Skeletal muscle tissue (tissue), 4 donors: ENCODE measurements around the gene MATK. TPM values are rescaled to one million over a fixed set of nuclear protein-coding genes. Genes with fewer than 3 reads are reported as not detected.

Experiments used
- H3K27ac ChIP-seq: one replicate; pipeline ENCODE4 v1.7.0; 2013; ENCODE audit warnings: mild to moderate bottlenecking, low read depth, low read length, inconsistent platforms
- H3K27me3 ChIP-seq, 3 donors: one replicate each; pipeline ENCODE4 v1.7.0; 2013; ENCODE audit warnings: low read length in 3 of 3; ENCODE audit not compliant: control insufficient read depth in 3 of 3, insufficient read depth in 3 of 3
- H3K36me3 ChIP-seq, 3 donors: one replicate each; pipeline ENCODE4 v1.7.0; 2013; ENCODE audit warnings: low read length in 3 of 3; ENCODE audit not compliant: control insufficient read depth in 3 of 3, insufficient read depth in 3 of 3
- H3K4me1 ChIP-seq, 3 donors: one replicate each; pipeline ENCODE4 v1.7.0; 2013; ENCODE audit warnings: low read length in 3 of 3, mild to moderate bottlenecking in 3 of 3; ENCODE audit not compliant: control insufficient read depth in 3 of 3, insufficient read depth in 3 of 3
- H3K4me3 ChIP-seq, 3 donors: one replicate each; pipeline ENCODE4 v1.7.0; 2013; ENCODE audit warnings: low read length in 3 of 3
- H3K9ac ChIP-seq, 3 donors: one replicate each; pipeline ENCODE4 v1.7.0; 2013; ENCODE audit warnings: low read length in 3 of 3, mild to moderate bottlenecking in 3 of 3, moderate library complexity in 2 of 3, low read depth in 1 of 3
- H3K9me3 ChIP-seq, 3 donors: one replicate each; pipeline ENCODE4 v1.7.0; 2013; ENCODE audit warnings: low read length in 3 of 3; ENCODE audit not compliant: control insufficient read depth in 3 of 3
- total RNA-seq: library from RNA; depleted of rRNA; stranded (reverse); fragments of >200 nt; gene quantifications from one replicate; pipeline ENCODE4 v1.2.3, GENCODE V29; 2014
- donor health status: Osteomylitis.

The MATK gene
- total RNA-seq, 1 donor from 2014 or later, result 0.52 TPM

GRCh38 chr19:3792114-3792513, 5.9 kb upstream of the MATK start:
- Histone ChIP-seq H3K4me3 (no peak overlapping the region), H3K4me1 (no peaks in the 10 kb centered on the region), H3K9me3 (peaks cover 3 to 5% (median 3%) of the 10 kb centered on the region in 3 donors), H3K27me3 (peaks cover 8 to 12% (median 8%) of the 10 kb centered on the region in 3 donors), H3K36me3 (no peaks in the 10 kb centered on the region), H3K27ac (no peak overlapping the region), H3K9ac (no peak overlapping the region)

GRCh38 chr19:3790941-3791340, 4.8 kb upstream of the MATK start:
- H3K4me3 ChIP-seq, result no peak overlapping the region
- H3K27ac ChIP-seq, result no peak overlapping the region
- H3K27me3 ChIP-seq, result peaks cover 8 to 12% (median 8%) of the 10 kb centered on the region in 3 donors
- no peaks in the 10 kb centered on the region for H3K9me3 ChIP-seq
- no peaks in the 10 kb centered on the region for H3K36me3 ChIP-seq
- H3K4me1 ChIP-seq, result no peaks in the 10 kb centered on the region
- H3K9ac ChIP-seq, result no peak overlapping the region

DNA sequence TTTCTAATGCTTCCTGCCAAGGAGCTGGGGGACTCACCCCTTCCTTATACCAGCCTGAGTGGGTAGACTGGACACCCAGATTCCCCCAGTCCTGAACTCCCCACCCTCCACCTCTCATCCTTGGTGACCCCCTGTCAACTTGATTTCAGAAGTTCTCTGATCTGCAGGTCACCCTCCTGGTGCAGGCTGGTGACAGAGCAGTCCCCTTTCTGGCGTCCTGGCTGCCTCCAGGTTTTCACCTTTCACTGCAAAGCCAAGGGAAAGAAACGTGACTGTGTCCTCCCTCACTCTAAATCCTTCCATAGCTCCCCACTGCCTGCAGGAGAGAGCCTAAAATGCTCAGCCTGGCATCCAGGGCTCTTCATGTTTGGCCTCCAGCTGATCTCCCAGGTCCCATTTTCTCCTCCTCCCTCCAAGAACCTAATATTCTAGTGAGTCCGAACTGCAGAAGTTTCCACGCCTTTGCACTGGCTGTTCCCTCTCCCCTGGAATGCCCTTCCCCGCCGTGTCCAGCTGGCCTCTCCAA, 4.1 kb upstream of the MATK start:
- Histone ChIP-seq H3K27me3 (peaks cover 12 to 15% (median 13%) of the 10 kb centered on the region in 3 donors), H3K9ac (no peak overlapping the region), H3K9me3 (no peaks in the 10 kb centered on the region), H3K36me3 (no peaks in the 10 kb centered on the region), H3K27ac (no peak overlapping the region), H3K4me1 (no peaks in the 10 kb centered on the region), H3K4me3 (no peak overlapping the region)

- no peaks in the 10 kb centered on the region for H3K9me3 ChIP-seq
- no peak overlapping the region for H3K4me3 ChIP-seq
- H3K27me3 ChIP-seq, result peaks cover 19 to 26% (median 22%) of the 10 kb centered on the region in 3 donors
- no peak overlapping the region for H3K27ac ChIP-seq
- H3K36me3 ChIP-seq, result no peaks in the 10 kb centered on the region
- H3K4me1 ChIP-seq, result no peaks in the 10 kb centered on the region
- H3K9ac ChIP-seq, result no peak overlapping the region
Observed at GRCh38 chr19:3788996-3789778, 3.0 kb upstream of the MATK start.

DNA sequence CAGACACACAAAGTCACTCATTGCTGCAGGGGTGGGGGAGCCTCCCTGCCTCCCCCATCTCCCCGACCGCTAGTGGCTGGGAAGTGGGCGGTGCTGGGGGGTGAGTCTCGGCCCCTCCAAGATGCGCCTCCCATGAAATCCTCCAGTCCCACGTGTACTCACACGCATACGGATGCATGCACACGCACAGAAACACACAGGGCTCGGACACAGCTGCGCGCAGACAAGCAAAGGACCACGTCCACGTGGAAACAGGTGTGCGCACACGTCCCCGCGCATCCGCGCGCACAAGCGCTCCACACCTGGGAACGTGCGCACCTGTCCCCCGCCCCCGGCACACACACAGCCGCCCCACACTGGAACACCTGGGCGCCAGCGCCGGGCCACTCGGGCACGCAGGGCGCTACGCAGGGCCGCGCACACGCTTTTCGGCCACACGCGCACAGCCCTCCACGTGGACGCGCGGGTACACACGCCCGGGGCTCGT, 687 bp downstream of the MATK start:
- Histone ChIP-seq H3K4me1 (no peaks in the 10 kb centered on the region), H3K36me3 (no peaks in the 10 kb centered on the region), H3K27ac (no peak overlapping the region), H3K9me3 (peaks cover 9 to 17% (median 10%) of the 10 kb centered on the region in 3 donors), H3K9ac (no peak overlapping the region), H3K27me3 (peaks cover 22 to 39% (median 36%) of the 10 kb centered on the region in 3 donors), H3K4me3 (peak overlapping the region in 1 of 3 donors; percentile 31)

- Histone ChIP-seq H3K27me3 (peaks cover 17 to 34% (median 30%) of the 10 kb centered on the region in 3 donors), H3K36me3 (no peaks in the 10 kb centered on the region), H3K9me3 (peaks cover 9 to 17% (median 10%) of the 10 kb centered on the region in 3 donors), H3K9ac (no peak overlapping the region), H3K27ac (no peak overlapping the region), H3K4me3 (no peak overlapping the region), H3K4me1 (no peaks in the 10 kb centered on the region)
Observed at GRCh38 chr19:3784607-3785450, 1.4 kb downstream of the MATK start.

DNA sequence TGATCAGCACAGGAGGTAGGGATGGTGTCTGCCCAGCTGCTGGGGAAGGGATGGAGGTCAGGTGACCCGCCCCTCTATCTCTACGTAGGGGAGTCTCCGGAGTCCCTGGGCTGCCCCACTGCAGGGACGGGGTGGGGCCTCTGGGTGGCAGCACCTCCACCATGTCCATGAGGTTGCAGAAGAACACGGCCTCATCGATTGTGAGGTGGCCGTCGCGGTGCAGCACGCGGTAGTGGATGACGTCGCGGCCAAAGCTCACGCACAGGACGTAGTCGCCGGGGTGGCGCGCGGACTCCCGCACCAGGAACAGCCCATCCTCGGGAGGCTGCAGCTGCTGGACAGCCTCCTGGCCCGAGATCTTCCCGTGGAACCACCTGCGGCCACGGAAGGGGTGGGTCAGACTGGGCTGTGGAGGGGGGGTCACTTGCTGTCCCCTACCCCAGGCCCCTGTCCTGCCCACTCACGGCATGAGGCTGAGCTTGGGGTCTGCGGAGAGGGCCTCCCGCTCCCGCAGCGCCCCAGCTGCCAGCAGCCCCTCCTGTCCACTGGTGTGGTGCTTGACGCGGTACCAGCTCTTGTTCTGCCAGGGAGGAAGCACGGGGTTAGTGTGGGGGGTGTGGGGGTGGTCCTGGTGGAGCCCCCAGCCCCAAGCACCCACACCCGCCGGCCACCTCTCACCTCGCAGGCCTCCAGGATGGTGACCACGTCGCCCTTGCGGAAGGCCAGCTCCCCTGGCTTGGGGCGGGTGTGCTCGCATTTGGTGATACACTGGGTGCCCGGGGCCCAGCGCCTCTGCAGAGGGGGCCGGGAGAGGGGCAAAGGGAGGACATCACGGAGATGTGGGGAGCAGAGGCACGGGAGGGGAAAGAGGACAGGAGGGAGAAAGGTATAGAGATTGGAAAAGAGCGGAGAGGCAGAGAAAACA, 2.3 kb downstream of the MATK start:
- Histone ChIP-seq H3K4me3 (no peak overlapping the region), H3K9me3 (peaks cover 9 to 17% (median 10%) of the 10 kb centered on the region in 3 donors), H3K36me3 (no peaks in the 10 kb centered on the region), H3K27me3 (peaks cover 17 to 35% (median 30%) of the 10 kb centered on the region in 3 donors), H3K4me1 (no peaks in the 10 kb centered on the region), H3K27ac (no peak overlapping the region), H3K9ac (no peak overlapping the region)

DNA sequence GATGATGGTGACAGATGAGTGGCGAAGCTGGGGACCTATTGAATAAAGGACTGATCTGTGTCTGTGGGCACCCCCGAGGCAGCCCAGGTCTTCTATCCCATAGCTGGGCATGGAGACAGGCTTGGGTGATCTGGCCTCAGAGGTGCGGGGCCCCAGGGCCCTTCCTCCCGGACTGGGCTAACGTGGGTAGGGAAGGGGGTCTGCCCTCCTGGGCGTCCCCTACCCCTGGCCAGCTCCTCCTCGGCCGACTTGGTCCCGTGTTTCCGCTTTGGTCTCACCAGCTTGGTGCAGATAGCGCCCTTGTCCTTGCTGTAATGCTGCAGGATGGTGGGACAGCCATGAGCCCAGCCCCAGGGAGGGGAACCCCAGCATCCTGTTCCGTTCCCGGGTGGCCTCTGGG, 3.3 kb downstream of the MATK start:
- H3K9me3 ChIP-seq, result peaks cover 9 to 17% (median 10%) of the 10 kb centered on the region in 3 donors
- H3K27ac ChIP-seq, result no peak overlapping the region
- H3K4me1 ChIP-seq, result no peaks in the 10 kb centered on the region
- H3K27me3 ChIP-seq, result peaks cover 17 to 37% (median 30%) of the 10 kb centered on the region in 3 donors
- H3K9ac ChIP-seq, result no peak overlapping the region
- H3K36me3 ChIP-seq, result no peaks in the 10 kb centered on the region
- H3K4me3 ChIP-seq, result no peak overlapping the region

DNA sequence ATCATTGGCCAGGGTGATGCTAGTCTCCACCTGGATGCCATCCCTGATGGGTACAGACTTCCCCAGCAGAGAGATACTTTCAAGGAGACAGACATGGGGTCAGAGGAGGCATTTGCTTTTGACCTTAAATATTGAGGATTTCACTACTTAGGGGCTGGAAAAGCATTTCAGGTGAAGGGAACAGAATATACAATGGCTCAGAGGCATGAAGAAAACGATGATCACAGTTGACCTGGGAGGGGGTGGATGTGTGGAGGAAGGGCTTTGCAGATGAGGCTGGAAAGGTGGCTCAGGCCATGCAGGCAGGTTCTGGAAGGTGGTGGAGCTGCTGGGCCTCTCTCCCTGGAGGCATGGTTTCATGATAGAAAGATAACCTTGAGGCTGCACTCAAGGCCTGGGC, 3.9 kb downstream of the MATK start:
- Histone ChIP-seq H3K27ac (no peak overlapping the region), H3K9ac (no peak overlapping the region), H3K4me3 (no peak overlapping the region), H3K36me3 (no peaks in the 10 kb centered on the region), H3K4me1 (no peaks in the 10 kb centered on the region), H3K27me3 (peaks cover 17 to 37% (median 30%) of the 10 kb centered on the region in 3 donors), H3K9me3 (peaks cover 9 to 17% (median 10%) of the 10 kb centered on the region in 3 donors)
